DND-41 (cell line): ENCODE measurements around the gene TTC9C.

Experiments
- EZH2 ChIP-seq: IDR thresholded peaks from 3 replicates; pipeline ENCODE4 v1.6.1; 2012; ENCODE audit warnings: borderline replicate concordance, low read depth, mild to moderate bottlenecking, moderate library complexity, low read length, inconsistent platforms; ENCODE audit not compliant: severe bottlenecking
- TF ChIP-seq, protein P1 (sequence below): IDR thresholded peaks from 2 replicates; pipeline ENCODE4 v1.5.1; 2012; ENCODE audit warnings: borderline replicate concordance, low read length, moderate library complexity, mild to moderate bottlenecking; ENCODE audit not compliant: poor library complexity, severe bottlenecking; ENCODE audit errors: extremely low read depth

GRCh38 chr11:62782753-62783152, 54.5 kb downstream of the TTC9C start:
- TF ChIP-seq EZH2 = no peak
- TF ChIP-seq, protein P1, sequence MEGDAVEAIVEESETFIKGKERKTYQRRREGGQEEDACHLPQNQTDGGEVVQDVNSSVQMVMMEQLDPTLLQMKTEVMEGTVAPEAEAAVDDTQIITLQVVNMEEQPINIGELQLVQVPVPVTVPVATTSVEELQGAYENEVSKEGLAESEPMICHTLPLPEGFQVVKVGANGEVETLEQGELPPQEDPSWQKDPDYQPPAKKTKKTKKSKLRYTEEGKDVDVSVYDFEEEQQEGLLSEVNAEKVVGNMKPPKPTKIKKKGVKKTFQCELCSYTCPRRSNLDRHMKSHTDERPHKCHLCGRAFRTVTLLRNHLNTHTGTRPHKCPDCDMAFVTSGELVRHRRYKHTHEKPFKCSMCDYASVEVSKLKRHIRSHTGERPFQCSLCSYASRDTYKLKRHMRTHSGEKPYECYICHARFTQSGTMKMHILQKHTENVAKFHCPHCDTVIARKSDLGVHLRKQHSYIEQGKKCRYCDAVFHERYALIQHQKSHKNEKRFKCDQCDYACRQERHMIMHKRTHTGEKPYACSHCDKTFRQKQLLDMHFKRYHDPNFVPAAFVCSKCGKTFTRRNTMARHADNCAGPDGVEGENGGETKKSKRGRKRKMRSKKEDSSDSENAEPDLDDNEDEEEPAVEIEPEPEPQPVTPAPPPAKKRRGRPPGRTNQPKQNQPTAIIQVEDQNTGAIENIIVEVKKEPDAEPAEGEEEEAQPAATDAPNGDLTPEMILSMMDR = no peak
